COR-L47 (cell line): ENCODE measurements around the gene MAP7.
"Not testable (repeated sequence)": the region's sequence is repeated elsewhere in the genome, so short reads cannot be mapped to it uniquely, and the experiment has no call there.

Source experiments
- DNase-seq: peaks from one replicate; lab custom pipeline; 2025; lab: John Stamatoyannopoulos, UW

Gene MAP7

DNA sequence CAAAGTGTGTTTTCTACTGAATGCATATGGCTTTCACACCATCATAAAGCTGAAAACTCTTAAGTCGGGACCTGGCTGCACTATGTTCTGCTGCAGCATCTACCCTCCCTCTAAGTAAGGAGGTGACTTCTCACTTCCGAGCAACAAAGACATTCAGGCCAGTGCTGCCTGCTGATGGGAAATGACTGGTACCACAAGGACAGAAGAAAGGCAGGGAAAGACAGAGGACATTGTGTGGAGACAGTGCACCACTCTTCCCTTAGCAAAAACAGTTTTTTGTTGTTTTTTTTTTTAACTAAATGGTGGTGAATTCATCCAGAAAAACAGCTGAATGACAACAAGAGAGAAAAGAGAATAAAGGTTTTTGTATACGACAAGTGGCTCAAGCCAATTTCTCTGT is 81.5 kb downstream of the MAP7 start:
- no peak for DNase-seq

- DNase-seq = no peak
Measured at GRCh38 chr6:136467186-136467585, 83.0 kb downstream of the MAP7 start.

DNA sequence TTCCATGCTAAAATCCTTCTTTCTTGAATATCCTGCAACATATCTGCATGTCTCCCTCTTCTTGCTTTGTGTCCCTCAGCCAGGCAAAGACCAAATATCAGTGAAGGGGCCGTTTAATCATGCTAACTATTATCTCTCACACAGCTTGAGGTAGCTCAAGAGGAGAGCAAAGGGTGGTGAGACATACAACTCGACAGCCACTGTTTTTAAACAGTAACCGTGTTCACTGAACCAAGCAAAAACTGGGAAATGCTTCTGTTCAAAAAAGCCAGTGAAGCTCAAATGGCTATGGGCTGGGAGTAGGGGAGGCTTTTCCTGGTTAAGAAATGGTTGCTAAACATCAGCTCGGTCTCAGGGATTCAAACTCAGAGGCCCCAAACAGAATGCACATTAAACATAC is 83.4 kb downstream of the MAP7 start:
- DNase-seq = peak; percentile 19

- DNase-seq = no peak
Measured at GRCh38 chr6:136465766-136466303, 84.4 kb downstream of the MAP7 start.

DNA sequence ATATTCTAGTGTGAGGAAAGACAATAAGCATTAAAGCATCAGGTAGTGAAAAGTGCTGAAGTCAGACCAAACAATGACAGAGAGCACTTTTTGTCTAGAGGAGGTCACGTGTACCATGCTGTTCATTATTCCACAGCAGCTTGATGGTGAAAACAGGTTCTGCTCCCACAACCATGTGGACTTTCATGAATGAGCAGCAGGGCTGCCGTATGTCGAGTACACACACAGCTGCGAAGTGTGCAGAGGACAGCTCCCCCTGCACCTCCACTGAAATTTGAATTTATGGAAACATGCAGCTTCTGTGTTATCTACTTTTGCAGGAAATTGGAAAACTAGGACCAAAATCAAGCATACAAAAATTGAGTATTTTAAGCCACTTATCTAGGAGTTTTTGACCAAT is 85.3 kb downstream of the MAP7 start:
- no peak for DNase-seq

- no peak for DNase-seq
Measured at GRCh38 chr6:136464148-136464547, 86.1 kb downstream of the MAP7 start.

GRCh38 chr6:136463743-136464142 is 86.5 kb downstream of the MAP7 start:
- DNase-seq = no peak

DNA sequence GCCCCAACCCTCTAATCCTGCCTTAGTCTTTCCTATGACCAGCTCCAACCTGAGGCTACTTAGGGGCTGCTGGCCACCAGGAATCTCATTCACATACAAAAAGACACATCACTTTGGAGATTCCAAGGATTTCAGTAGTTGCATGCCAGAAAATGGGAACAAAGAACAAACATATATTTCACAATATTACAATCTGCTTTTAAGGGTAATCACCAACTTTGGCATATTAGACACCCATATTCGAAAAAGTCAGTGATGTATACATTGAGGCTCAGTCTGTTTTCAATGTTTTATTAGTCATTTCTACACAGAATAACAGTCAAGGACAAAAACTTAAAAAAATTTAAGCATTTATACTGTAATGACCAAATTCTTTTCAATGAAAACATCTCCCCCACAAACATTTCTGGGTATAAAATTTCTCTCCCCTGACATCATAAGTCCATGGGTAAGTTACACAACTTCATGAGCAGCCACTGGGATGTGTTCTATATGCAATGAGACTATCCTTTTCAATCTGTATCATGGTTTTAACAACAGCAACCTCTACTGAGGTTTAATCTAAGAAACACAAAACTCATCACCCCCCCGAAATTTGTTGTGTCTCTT is 103.5 kb downstream of the MAP7 start:
- DNase-seq = no peak

- no peak for DNase-seq
Measured at GRCh38 chr6:136446145-136446544, 104.1 kb downstream of the MAP7 start.

DNA sequence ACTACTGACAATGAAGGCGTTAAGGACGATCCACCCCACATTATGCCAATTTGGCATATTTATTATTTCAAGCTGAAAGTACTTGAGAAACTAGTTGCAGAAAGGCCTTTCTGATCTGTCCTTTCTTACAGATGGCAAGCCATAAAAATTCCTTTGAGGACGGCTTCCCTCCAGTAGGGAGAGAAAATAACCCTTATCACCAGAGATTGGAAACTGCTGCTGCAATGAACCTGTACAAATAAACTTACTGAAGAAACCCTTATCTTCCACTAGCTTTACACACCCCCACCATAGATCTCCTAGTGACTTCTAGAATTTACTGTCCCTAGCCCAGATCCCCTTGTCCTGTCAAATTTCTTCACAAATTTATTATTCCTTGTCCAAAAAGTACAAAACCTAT is 105.2 kb downstream of the MAP7 start:
- DNase-seq = no peak

GRCh38 chr6:136440203-136440602 is 110.0 kb downstream of the MAP7 start:
- no peak for DNase-seq

- DNase-seq = no peak
Measured at GRCh38 chr6:136439514-136440190, 110.6 kb downstream of the MAP7 start.

GRCh38 chr6:136438441-136438840 is 111.8 kb downstream of the MAP7 start:
- no peak for DNase-seq

DNA sequence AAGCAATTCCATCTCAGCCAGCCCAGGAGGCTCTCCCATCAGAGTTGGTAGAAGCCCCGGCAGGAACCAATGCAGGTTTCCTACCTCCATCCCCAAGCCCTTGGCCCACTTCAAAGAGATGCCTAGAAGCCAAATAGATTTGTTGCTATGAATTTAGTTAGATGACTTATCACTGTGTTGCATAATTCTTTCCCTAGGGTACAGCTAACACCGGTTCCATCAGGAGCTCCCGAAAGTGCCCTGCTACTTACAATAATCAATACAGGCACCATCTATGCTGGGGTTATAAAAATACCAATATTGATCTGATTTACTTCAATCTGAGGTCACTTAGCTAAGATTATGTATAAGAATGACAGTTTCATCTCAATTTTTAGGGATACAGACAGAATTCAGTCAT is 113.0 kb downstream of the MAP7 start:
- no peak for DNase-seq

DNA sequence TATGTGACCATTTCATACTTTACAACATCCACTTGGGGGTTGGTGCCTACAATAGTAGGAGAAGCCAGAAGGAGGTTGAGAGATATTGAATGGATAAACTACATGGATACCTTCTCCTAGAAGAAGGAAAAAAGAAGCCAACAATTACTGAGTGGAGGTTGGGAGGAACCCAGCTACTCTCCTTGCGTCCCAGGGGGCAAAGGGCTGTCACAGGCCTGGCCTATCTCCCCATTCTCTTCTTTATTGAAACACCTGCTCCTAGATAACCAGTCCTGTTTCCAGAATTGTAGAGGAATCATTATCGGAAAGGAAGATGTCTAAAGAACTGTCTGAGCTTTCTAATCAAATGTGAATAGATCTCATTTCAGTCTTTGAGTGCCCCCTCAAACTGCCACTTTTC is 115.1 kb downstream of the MAP7 start:
- no peak for DNase-seq

DNA sequence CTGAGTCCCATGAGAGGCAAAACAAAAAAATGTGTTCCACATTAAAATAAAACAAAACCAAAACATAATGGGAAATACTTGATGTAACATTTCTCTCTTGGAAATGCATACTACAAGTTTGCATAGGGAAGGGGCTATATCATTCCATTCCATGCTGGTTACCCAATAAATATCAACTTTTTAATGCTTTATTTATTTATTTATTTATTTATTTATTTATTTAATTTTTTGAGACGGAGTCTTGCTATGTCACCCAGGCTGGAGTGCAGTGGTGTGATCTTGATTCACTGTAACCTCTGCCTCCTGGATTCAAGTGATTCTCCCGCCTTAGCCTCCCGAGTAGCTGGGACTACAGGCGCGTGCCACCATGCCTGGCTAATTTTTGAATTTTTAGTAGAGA is 118.9 kb downstream of the MAP7 start:
- not testable (repeated sequence) for DNase-seq

DNA sequence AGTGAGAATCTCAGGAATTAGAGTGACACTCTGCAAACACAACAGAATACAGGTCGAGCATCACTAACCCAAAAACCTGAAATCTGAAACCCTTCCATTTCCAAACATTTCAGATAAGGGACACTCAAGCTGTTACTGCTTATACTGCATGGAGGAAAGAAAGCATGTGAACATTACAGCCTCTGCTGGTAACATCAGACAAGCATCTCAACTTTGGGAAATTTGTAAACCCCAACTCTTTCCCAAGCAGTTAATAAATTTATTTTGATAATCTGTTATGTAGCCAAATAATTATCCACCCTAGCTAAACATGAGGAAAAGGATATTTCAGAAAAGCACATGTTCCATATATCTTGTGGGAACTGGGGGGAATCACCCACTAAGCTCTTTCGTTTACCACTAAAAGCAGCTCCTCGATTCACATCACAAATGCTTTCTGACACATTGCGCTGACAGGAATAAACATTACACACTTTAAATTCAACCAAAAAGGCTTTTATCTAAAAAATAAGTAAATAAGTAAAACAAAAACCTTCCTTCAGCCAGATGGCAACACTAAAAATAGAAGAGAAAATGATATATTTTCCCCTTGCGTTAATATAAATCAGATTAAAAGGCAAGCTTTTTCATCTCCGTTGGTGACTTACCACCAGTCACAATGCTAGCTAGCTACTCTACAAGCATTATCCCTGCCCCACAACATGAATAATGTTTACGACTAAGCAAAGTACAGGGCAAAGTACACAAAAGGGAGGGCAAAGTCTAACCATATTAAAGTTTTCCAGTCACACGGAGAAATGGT is 120.8 kb downstream of the MAP7 start:
- DNase-seq = no peak

- DNase-seq = no peak
Measured at GRCh38 chr6:136427378-136427717, 122.9 kb downstream of the MAP7 start.

GRCh38 chr6:136426627-136427377 is 123.4 kb downstream of the MAP7 start:
- DNase-seq = no peak

DNA sequence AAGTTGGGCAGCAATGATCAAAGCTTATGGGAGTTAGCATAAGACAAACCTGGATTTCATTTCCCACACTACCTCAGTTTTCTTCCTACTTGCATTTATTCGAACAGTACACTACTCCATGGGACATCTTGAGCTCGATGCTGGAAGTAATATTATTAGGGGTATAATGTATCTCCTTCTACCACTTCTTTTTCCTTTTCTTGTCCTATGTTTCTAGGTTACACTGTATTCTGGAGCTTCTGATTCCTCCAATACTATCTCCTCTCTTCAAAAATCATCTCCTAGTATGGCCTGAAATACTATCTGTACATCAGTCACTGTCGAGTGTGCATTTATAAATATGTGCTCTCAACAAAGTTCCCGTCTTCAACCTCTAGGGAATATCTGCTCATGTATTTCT is 124.4 kb downstream of the MAP7 start:
- no peak for DNase-seq

DNA sequence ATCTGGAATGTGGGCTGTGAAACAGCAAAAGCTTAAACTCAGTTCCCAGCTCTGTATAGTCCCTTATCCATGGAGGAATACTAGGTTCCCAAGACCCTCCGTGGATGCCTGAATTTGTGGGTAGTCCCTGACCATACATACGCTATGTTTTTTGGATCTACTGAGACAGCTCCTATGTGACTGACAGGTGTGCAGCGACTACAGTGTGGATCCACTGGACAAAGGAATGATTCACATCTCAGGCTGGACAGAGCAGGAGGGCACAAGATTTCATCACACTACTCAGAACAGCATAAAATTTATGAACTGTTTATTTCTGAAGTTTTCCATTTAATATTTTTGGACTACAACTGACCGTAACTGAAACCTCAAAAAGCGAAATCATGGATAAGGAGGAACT is 125.3 kb downstream of the MAP7 start:
- DNase-seq = no peak

- DNase-seq = no peak
Measured at GRCh38 chr6:136424450-136424849, 125.8 kb downstream of the MAP7 start.
